Motor neuron (in vitro differentiated cells): Measurements from ENCODE around the gene MAP7. TPM values are rescaled to one million over a fixed set of nuclear protein-coding genes. Genes with fewer than 3 reads are reported as not detected.
"Not testable (repeated sequence)": the region's sequence is repeated elsewhere in the genome, so short reads cannot be mapped to it uniquely, and the experiment has no call there.

Experiments used
- ATAC-seq, 8 experiments: fragments of 200-7000 bp; cut with Tn5 transposase; replicated peaks in 6 of 8; 2 replicates each; pipeline ENCODE4 v1.8.0; 2021; ENCODE audit warnings: mild to moderate bottlenecking in 8 of 8, moderate library complexity in 8 of 8
- H3K27ac ChIP-seq, 2 donors: fragments of 250-450 bp; sonication (Bioruptor Pico); 2 replicates each; pipeline ENCODE4 v1.9.0; 2021; ENCODE audit warnings: antibody characterized with exemption in 2 of 2, mild to moderate bottlenecking in 2 of 2, moderate library complexity in 1 of 2
- H3K4me1 ChIP-seq, 2 donors: fragments of 250-450 bp; sonication (Bioruptor Pico); replicated peaks in 1 of 2; 2 replicates each; pipeline ENCODE4 v1.6.1; 2021; ENCODE audit warnings: antibody characterized with exemption in 2 of 2, mild to moderate bottlenecking in 2 of 2, moderate library complexity in 1 of 2
- H3K4me3 ChIP-seq, 5 donors: fragments of 250-450 bp; sonication (Bioruptor Pico); 2 replicates each; pipeline ENCODE4 v1.9.0; 2021; ENCODE audit warnings: antibody characterized with exemption in 5 of 5, mild to moderate bottlenecking in 5 of 5, moderate library complexity in 4 of 5
- WGBS, 10 experiments: fragments of 450-650 bp; shearing (Covaris generic); methylation state at CpG; one replicate each; pipeline ENCODE4 v1.0.0; 2022; 5-methylcytosine and 5-hydroxymethylcytosine counted together
- in situ Hi-C, 9 experiments: fragments of 400-800 bp; cut with MboI; loops; one replicate each; pipeline ENCODE4 v1.15.0; 2021; ENCODE audit warnings: low sequenced_read_pairs in 9 of 9, low pct_unique_long_range_greater_than_20kb in 2 of 9; ENCODE audit not compliant: unreplicated experiment in 9 of 9
- total RNA-seq, 8 experiments: library from RNA; unstranded; fragments of 300-600 nt; gene quantifications; 2 replicates each; pipeline versions ENCODE4 v1.2.3 to v1.2.4, GENCODE V29; 2022

Gene MAP7
- total RNA-seq, 8 experiments from 2014 or later = 2.9 to 34.2 (median 12.3) TPM

DNA sequence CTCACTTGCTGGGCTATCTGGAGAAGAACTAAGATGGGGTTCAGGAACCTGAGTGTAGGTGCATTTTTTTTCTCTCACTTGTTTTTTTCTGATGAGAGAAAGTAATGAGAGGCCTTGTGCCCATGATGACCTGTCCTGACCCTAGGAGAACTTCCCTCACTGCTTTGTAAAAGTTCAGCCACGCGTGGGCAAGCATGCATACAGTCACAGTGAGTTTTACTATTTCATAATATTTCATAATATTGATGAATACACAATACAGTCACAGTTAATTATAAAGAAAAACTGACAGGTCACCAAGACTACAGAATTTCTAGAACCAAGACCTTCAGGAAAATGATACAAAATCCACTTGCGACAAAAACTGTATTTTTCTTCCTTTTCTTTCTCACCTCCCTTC, 111.8 kb downstream of the MAP7 start:
- ATAC-seq = no peak
- in situ Hi-C loops = no loop called here
- Histone ChIP-seq H3K4me1 (peaks cover 22 to 44% of the 10 kb centered on the region in 2 donors), H3K27ac (no peak overlapping the region), H3K4me3 (no peak overlapping the region)
- WGBS, 10 experiments = 0 to 80% (median 58%) methylated on average over 1 to 3 of the region's 3 CpGs; no CpG with 5 or more reads in 1 of the 10 experiments

DNA sequence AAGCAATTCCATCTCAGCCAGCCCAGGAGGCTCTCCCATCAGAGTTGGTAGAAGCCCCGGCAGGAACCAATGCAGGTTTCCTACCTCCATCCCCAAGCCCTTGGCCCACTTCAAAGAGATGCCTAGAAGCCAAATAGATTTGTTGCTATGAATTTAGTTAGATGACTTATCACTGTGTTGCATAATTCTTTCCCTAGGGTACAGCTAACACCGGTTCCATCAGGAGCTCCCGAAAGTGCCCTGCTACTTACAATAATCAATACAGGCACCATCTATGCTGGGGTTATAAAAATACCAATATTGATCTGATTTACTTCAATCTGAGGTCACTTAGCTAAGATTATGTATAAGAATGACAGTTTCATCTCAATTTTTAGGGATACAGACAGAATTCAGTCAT, 113.0 kb downstream of the MAP7 start:
- Histone ChIP-seq H3K27ac (no peak overlapping the region), H3K4me3 (no peak overlapping the region), H3K4me1 (peaks cover 22 to 44% of the 10 kb centered on the region in 2 donors)
- ATAC-seq = no peak
- 38 to 100% (median 60%) methylated on average over 2 to 3 of the region's 3 CpGs; no CpG with 5 or more reads in 3 of the 10 experiments for WGBS, 10 experiments
- in situ Hi-C loops = no loop called here

DNA sequence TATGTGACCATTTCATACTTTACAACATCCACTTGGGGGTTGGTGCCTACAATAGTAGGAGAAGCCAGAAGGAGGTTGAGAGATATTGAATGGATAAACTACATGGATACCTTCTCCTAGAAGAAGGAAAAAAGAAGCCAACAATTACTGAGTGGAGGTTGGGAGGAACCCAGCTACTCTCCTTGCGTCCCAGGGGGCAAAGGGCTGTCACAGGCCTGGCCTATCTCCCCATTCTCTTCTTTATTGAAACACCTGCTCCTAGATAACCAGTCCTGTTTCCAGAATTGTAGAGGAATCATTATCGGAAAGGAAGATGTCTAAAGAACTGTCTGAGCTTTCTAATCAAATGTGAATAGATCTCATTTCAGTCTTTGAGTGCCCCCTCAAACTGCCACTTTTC, 115.1 kb downstream of the MAP7 start:
- ATAC-seq = peak in 3 of 8 experiments; percentile 5 to 28 (median 8)
- in situ Hi-C loops = no loop called here
- WGBS, 10 experiments = 33 to 100% (median 83%) methylated on average over 1 to 2 of the region's 2 CpGs; no CpG with 5 or more reads in 3 of the 10 experiments
- Histone ChIP-seq H3K4me3 (no peak overlapping the region), H3K4me1 (peaks cover 22 to 41% of the 10 kb centered on the region in 2 donors), H3K27ac (no peak overlapping the region)

DNA sequence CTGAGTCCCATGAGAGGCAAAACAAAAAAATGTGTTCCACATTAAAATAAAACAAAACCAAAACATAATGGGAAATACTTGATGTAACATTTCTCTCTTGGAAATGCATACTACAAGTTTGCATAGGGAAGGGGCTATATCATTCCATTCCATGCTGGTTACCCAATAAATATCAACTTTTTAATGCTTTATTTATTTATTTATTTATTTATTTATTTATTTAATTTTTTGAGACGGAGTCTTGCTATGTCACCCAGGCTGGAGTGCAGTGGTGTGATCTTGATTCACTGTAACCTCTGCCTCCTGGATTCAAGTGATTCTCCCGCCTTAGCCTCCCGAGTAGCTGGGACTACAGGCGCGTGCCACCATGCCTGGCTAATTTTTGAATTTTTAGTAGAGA, 118.9 kb downstream of the MAP7 start:
- ATAC-seq, H3K4me3 ChIP-seq, H3K27ac ChIP-seq, in situ Hi-C loops: not testable (repeated sequence)
- WGBS, 10 experiments = 80 to 100% (median 97%) methylated on average over 1 to 5 of the region's 5 CpGs; no CpG with 5 or more reads in 4 of the 10 experiments
- H3K4me1 ChIP-seq = peaks cover 17 to 28% of the 10 kb centered on the region in 2 donors

DNA sequence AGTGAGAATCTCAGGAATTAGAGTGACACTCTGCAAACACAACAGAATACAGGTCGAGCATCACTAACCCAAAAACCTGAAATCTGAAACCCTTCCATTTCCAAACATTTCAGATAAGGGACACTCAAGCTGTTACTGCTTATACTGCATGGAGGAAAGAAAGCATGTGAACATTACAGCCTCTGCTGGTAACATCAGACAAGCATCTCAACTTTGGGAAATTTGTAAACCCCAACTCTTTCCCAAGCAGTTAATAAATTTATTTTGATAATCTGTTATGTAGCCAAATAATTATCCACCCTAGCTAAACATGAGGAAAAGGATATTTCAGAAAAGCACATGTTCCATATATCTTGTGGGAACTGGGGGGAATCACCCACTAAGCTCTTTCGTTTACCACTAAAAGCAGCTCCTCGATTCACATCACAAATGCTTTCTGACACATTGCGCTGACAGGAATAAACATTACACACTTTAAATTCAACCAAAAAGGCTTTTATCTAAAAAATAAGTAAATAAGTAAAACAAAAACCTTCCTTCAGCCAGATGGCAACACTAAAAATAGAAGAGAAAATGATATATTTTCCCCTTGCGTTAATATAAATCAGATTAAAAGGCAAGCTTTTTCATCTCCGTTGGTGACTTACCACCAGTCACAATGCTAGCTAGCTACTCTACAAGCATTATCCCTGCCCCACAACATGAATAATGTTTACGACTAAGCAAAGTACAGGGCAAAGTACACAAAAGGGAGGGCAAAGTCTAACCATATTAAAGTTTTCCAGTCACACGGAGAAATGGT, 120.8 kb downstream of the MAP7 start:
- Histone ChIP-seq H3K27ac (no peak overlapping the region), H3K4me1 (peaks cover 8 to 17% of the 10 kb centered on the region in 2 donors), H3K4me3 (no peak overlapping the region)
- WGBS, 10 experiments = 16 to 65% (median 48%) methylated on average over 3 to 8 of the region's 8 CpGs
- peak in 3 of 8 experiments; percentile 40 to 70 (median 57) for ATAC-seq
- in situ Hi-C loops = no loop called here

DNA sequence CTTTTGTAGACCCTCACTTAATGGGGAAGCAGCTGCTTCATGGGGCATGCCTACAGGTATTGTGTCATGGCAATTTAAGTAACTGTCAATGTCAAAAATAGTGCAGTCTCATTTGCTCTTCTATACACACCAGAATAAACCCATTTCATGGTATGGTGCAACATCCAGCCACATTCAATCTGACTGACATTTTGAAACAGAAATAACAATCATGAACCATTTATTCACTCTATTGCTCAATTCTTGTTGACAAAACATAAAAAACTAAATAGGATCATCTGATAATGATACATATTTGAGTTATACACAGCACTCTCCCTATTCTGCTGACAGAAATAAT, 122.9 kb downstream of the MAP7 start:
- H3K4me1 ChIP-seq = peaks cover 9 to 16% of the 10 kb centered on the region in 2 donors
- H3K4me3 ChIP-seq = no peak overlapping the region
- ATAC-seq = no peak
- H3K27ac ChIP-seq = no peak overlapping the region
- in situ Hi-C loops = no loop called here

DNA sequence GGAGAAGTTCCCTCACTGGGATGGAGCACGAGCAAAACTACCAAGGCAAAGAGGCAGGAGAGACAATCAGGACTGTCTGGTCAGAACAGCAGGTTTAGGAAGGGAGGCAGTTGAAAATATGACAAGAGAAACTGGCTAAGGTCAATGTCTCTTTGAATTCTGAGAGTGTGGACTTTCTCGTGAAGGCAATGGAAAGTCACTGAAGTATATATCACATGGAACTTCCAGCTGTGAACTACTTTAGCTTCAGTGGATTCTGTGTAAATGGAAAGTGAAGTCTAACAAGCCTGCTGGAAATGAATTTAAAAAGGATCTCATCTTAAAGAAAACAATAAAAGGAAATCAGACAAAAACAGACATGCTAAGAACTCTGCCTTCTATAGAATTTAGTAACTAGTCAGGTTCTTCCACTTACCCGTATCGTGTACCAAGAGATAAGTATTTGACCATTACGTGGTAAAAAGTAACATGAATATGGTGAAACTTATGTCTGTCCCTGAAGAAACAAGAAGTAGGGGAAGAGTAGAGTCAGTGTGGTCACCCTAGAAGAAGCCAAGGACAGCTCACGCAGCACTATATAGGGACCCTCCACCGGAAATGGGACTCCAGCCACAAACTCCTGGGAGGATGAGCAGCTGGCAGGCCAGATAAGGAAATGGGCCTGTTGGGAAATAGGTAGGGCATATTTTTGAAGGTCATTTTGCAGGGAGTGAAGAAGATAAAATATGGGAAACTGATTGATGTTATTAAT, 123.4 kb downstream of the MAP7 start:
- no peak overlapping the region for H3K27ac ChIP-seq
- in situ Hi-C loops = no loop called here
- ATAC-seq = no peak
- peaks cover 9 to 16% of the 10 kb centered on the region in 2 donors for H3K4me1 ChIP-seq
- WGBS, 10 experiments = 57 to 100% (median 88%) methylated on average over 1 to 7 of the region's 7 CpGs
- no peak overlapping the region for H3K4me3 ChIP-seq

DNA sequence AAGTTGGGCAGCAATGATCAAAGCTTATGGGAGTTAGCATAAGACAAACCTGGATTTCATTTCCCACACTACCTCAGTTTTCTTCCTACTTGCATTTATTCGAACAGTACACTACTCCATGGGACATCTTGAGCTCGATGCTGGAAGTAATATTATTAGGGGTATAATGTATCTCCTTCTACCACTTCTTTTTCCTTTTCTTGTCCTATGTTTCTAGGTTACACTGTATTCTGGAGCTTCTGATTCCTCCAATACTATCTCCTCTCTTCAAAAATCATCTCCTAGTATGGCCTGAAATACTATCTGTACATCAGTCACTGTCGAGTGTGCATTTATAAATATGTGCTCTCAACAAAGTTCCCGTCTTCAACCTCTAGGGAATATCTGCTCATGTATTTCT, 124.4 kb downstream of the MAP7 start:
- peaks cover 9 to 16% of the 10 kb centered on the region in 2 donors for H3K4me1 ChIP-seq
- in situ Hi-C loops = no loop called here
- H3K27ac ChIP-seq = no peak overlapping the region
- H3K4me3 ChIP-seq = no peak overlapping the region
- WGBS, 10 experiments = 73 to 100% (median 93%) methylated on average over 2 to 4 of the region's 4 CpGs
- ATAC-seq = no peak

DNA sequence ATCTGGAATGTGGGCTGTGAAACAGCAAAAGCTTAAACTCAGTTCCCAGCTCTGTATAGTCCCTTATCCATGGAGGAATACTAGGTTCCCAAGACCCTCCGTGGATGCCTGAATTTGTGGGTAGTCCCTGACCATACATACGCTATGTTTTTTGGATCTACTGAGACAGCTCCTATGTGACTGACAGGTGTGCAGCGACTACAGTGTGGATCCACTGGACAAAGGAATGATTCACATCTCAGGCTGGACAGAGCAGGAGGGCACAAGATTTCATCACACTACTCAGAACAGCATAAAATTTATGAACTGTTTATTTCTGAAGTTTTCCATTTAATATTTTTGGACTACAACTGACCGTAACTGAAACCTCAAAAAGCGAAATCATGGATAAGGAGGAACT, 125.3 kb downstream of the MAP7 start:
- Histone ChIP-seq H3K27ac (no peak overlapping the region), H3K4me1 (peaks cover 9 to 14% of the 10 kb centered on the region in 2 donors), H3K4me3 (no peak overlapping the region)
- 57 to 100% (median 96%) methylated on average over 1 to 4 of the region's 5 CpGs; no CpG with 5 or more reads in 1 of the 10 experiments for WGBS, 10 experiments
- in situ Hi-C loops = no loop called here
- peak in 1 of 8 experiments; percentile 25 for ATAC-seq

DNA sequence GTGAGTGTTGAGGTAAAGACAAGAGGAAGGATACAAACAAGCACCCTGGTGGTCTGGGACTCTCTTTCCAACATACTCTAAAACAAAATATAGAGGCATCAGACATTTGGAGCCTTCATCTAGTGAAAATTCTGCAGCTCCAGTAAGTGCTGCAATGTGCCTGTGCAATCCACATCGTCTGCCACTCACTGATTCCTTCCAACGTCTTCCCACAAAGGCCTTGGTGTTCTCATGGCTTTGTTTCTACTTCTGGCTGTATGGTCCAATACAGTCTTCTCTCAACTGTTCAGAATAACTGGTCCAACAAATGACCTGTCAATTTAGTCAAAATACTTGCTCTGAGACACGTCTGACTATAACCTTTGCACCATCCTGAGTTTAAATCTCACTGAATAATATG, 125.8 kb downstream of the MAP7 start:
- WGBS, 10 experiments = 36 to 100% (median 80%) methylated on average over 1 to 3 of the region's 3 CpGs; no CpG with 5 or more reads in 3 of the 10 experiments
- Histone ChIP-seq H3K4me1 (peaks cover 6 to 9% of the 10 kb centered on the region in 2 donors), H3K4me3 (no peak overlapping the region), H3K27ac (no peak overlapping the region)
- in situ Hi-C loops = no loop called here
- no peak for ATAC-seq

DNA sequence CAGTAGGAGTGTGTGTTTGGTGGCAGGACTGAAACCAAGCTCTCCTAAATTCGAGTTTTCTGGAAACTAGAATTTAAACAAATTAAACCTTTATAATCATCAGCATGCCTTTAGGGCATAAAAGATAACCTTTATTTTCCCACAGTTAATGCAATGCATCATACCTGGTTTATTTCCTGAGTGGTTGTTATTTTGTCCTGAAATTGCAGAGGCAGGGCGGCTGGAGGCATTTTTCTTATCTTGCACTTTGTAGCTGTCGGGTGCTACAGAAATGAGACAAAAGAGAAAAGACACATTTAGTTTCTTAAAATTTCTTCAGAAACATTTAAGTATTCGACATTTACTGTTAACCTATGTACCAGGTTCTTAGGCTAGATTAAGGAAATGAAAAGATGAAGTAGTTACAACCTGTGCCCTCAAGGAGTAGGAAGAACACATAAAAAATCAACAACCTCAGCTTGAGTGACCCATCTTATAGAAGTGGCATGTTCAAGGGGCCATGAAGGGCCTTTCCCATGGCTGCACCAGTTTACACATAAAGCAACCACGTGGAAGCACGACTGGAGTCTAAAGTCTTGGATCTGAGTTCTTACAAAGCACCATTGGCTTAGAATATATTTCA, 128.6 kb downstream of the MAP7 start:
- in situ Hi-C loops = no loop called here
- ATAC-seq = no peak
- 47 to 93% (median 87%) methylated on average over 2 to 6 of the region's 6 CpGs; no CpG with 5 or more reads in 1 of the 10 experiments for WGBS, 10 experiments
- H3K4me3 ChIP-seq = no peak overlapping the region
- peaks cover 0 to 2% of the 10 kb centered on the region in 2 donors for H3K4me1 ChIP-seq
- H3K27ac ChIP-seq = no peak overlapping the region

DNA sequence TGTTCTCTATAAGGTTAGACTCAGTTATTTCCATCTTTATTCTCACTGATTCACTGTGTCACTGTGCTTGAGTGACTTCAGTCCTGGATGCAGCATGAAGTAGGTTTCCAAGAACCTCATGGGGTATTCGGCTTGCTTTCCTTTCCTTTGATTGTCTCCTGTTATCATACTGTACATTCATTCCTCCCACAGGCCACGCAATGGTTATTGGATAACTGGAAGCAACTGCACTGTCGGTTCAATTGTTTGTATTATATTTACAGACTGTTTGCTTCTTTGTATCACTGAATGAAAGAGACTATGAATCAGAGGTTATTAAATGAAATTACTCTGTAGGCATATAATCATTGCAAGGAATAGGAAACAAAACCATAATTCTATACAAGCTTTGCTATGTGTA, 129.4 kb downstream of the MAP7 start:
- Histone ChIP-seq H3K4me1 (peaks cover 0 to 2% of the 10 kb centered on the region in 2 donors), H3K4me3 (no peak overlapping the region), H3K27ac (no peak overlapping the region)
- 57 to 100% (median 93%) methylated on average over 1 to 3 of the region's 3 CpGs; no CpG with 5 or more reads in 1 of the 10 experiments for WGBS, 10 experiments
- ATAC-seq = no peak
- in situ Hi-C loops = no loop called here

DNA sequence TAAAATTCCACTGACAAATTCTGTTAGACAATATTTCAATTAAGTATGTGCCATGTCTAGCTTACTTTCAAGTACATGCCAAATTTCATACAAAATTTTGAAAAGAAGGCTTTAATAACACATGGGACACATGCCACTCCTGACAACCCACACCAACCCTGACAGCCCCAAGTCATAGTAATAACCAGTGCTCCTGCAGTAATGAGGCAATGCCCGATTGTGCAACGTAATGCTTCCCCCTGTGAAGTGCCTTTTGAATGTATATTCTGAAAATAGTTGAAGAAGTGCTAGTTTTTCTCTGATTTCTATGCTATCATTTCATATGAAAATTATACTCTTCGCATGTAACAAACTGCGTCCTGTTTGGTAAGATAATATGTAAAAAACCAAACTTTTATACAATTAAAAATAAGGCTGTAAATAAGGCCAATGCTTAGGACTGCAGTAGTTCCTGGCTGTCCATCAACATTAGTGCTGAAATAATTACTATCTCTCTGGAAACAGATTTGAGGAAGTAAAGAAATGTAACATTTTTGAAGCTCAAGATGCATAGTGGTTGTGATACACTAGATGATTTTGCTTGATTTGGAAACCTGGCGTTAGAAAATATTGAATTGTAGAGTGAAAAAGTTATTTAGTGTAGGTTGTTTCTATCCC, 134.7 kb downstream of the MAP7 start:
- H3K4me1 ChIP-seq = no peaks in the 10 kb centered on the region
- 69 to 98% (median 91%) methylated on average over 2 to 5 of the region's 5 CpGs; no CpG with 5 or more reads in 2 of the 10 experiments for WGBS, 10 experiments
- no peak overlapping the region for H3K27ac ChIP-seq
- no peak for ATAC-seq
- in situ Hi-C loops = no loop called here
- H3K4me3 ChIP-seq = no peak overlapping the region
